IPS-15b (cell line): ENCODE results near the gene KCNJ16.

ENCODE experiments used
- H3K27me3 ChIP-seq: one replicate; pipeline ENCODE4 v1.6.1; 2013; ENCODE audit warnings: low read length; ENCODE audit not compliant: control insufficient read depth, insufficient read depth
- H3K36me3 ChIP-seq: one replicate; pipeline ENCODE4 v1.6.1; 2013; ENCODE audit warnings: low read length; ENCODE audit not compliant: control insufficient read depth, insufficient read depth
- H3K4me1 ChIP-seq: one replicate; pipeline ENCODE4 v1.6.1; 2013; ENCODE audit warnings: mild to moderate bottlenecking, low read length; ENCODE audit not compliant: control insufficient read depth, insufficient read depth
- H3K4me3 ChIP-seq: one replicate; pipeline ENCODE4 v1.5.1; 2013; ENCODE audit warnings: low read depth, low read length
- H3K9ac ChIP-seq: one replicate; pipeline ENCODE4 v1.6.1; 2013; ENCODE audit warnings: low read depth, mild to moderate bottlenecking, low read length
- H3K9me3 ChIP-seq: one replicate; pipeline ENCODE4 v1.6.1; 2013; ENCODE audit warnings: mild to moderate bottlenecking, low read length; ENCODE audit not compliant: control insufficient read depth, insufficient read depth

Gene KCNJ16

DNA sequence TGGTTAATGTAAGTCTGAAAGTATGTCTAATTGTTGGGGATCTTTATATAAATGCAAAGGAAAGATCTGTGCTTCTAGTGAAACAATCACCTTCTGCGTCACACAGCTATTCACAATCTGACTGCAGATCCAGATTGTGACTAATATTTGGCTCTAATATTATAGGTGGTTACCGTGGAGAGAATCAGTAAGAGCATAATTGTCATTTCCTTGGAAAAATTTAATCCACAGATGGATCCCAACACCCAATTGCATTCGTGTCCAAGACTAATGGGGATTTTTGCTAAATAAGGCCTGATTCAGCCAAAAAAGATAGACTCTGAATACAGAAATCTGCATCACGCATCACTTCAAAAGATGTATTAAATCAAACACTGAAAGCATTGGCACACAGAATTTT, 91.6 kb downstream of the KCNJ16 start:
- Histone ChIP-seq H3K36me3 (no peaks in the 10 kb centered on the region), H3K4me1 (peaks cover 6% of the 10 kb centered on the region), H3K9ac (no peak overlapping the region), H3K27me3 (peaks cover 31% of the 10 kb centered on the region), H3K4me3 (no peak overlapping the region), H3K9me3 (no peaks in the 10 kb centered on the region)

DNA sequence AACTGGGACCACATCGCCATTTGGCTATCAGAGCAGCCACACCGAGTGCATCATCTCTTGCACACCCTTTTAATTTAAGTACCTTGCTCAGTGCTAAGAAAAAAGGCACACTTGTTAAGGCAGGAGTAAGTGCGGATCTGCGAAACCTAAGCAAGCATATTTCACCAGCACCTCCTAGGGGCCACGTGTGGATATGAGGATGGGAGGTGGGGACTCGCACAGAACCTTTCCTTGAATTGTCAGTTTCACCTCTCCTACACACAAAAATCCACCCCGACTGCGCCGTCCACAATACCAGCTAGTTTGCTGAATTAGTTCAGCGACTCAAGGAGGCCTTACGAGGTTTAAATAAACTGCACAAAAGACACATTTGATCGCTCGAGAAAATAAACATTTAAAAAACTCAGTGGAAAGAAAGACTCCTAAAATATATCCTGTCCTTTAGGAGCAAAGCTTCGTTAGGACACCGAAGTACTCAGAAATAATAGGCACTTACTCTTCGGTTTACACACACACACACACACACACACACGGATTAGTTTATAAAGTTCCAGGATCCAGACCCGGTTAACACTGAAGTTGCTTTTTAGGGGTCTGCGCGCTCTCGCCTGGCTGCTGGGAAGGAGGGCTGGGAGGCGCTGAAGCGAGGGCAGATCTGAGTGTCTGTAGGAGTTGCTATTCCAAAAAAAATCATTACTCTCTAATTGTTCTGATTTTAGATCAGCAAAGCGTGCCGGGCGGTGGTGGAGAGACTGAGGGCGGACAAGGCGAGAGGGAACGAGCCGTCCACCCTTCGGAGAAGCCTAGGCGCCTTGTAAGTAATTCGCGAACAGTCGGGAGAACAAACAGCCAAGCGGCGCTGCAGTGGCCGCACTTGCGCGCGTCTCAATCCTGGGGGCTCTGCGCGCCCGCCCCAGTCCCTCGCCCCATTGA, 93.3 kb downstream of the KCNJ16 start:
- H3K9ac ChIP-seq: peak overlapping the region; percentile 5
- peaks cover 36% of the 10 kb centered on the region for H3K27me3 ChIP-seq
- peak overlapping the region; percentile 74 for H3K4me3 ChIP-seq
- no peaks in the 10 kb centered on the region for H3K9me3 ChIP-seq
- H3K36me3 ChIP-seq: no peaks in the 10 kb centered on the region
- H3K4me1 ChIP-seq: peaks cover 6% of the 10 kb centered on the region

DNA sequence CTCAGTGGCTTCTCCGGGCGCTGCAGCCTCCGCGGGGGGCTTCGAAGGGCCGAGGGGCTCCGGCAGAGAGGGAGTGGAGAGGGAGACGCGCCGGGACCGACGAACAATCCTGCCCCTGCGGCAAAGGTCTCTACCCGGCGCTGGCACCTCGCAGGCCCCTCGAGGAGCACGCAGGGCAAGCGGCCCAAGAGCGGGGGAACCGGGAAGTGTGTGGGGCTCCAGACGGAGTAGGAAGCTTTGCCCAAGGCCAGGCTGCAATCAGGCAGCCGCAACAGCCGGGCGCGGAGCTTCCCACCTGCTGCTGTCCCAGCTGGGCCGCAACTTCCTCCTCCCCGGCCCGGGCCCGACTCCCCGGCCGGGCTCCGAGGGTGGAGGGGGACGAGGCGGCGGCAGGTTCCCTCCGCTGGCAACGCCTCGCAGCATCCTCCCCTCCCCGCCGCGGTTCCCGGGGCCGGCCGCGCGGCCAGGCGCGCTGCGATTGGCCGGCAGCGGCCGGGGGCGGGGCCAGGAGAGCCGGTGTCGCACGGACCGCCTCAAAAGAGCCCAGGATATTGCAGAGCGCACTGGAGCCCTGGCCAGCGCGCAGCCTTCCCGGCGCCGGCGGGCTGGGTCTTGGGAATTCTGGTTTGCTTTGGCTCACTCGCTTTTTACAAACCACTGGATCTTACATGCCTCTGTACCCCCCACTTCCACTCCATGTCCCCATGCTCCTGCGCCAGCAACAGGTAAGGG, 94.1 kb downstream of the KCNJ16 start, which contains the start of gene KCNJ2:
Gene KCNJ2, plus strand, starts transcription at position 556 of the 732 bp plus-strand sequence. CDS start 5,508 bp downstream, outside the sequence.
- peaks cover 36% of the 10 kb centered on the region for H3K27me3 ChIP-seq
- H3K36me3 ChIP-seq: no peaks in the 10 kb centered on the region
- H3K9me3 ChIP-seq: no peaks in the 10 kb centered on the region
- peak within 1 kb of the TSS; percentile 5 for H3K9ac ChIP-seq
- peak within 1 kb of the TSS; percentile 76 for H3K4me3 ChIP-seq
- H3K4me1 ChIP-seq: peaks cover 6% of the 10 kb centered on the region

DNA sequence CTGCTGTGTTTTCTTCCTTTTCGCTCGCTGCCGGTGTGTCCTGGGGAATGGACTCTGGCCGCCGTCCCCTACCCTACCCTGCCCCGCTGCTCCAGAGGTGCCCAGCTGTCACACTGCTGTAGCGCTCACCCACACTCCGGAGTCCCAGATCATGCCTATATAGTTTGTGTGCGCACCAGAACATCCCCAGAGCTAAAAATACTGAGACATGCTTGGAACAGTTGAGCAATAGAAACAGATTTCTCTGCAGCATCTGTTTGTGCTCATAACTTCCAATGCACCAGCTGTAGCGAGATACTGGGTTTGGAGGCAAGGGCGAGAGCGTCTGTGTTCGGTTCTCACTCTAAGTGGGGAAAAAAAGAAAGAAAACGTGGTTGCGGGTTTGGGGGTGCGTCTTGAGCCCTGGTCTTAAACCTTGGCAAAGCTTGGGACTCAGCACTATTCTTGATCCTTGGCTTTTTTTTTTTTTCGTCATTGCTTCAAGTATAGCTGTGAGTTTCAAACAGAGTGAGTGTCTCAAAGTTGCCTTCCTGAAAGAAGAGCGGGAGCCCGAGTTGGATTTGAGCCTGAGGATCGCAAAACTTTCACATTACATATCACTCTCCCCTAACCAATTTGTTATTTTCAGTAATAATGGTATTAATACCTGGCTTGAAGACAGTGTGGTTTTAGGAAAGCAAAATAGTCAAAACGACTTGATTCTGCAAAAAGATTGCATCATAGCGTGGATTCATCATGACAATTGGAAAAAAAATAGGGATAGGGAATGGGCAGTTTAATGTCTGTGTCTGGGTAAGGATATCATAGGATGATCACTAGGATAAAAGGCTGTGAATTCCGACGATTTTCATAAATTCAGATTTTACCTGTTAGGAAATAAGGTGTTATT, 94.9 kb downstream of the KCNJ16 start:
- H3K27me3 ChIP-seq: peaks cover 36% of the 10 kb centered on the region
- no peaks in the 10 kb centered on the region for H3K36me3 ChIP-seq
- H3K9me3 ChIP-seq: no peaks in the 10 kb centered on the region
- no peak overlapping the region for H3K9ac ChIP-seq
- H3K4me1 ChIP-seq: peaks cover 6% of the 10 kb centered on the region
- peak overlapping the region; percentile 76 for H3K4me3 ChIP-seq

DNA sequence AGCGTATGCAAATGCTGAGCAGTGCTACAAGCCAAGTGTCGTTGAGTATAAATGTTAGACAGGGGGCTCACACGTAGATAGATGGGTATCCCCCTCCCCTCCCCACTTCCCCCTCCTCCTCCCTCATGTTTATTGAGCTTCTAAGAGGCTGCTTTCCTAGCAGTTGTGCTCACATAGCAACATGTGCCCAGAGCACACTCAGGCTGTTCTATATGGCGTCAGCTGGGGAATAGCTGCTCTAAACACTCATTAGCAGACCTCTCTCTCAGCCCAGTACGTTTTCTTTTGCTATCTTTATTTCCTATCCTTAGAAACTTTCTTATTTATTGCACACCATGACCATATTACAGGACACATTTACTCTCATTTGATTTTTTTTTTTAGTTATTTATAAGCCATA, 96.1 kb downstream of the KCNJ16 start:
- Histone ChIP-seq H3K9ac (no peak overlapping the region), H3K9me3 (no peaks in the 10 kb centered on the region), H3K4me1 (peaks cover 6% of the 10 kb centered on the region), H3K36me3 (no peaks in the 10 kb centered on the region), H3K4me3 (no peak overlapping the region), H3K27me3 (peaks cover 36% of the 10 kb centered on the region)

DNA sequence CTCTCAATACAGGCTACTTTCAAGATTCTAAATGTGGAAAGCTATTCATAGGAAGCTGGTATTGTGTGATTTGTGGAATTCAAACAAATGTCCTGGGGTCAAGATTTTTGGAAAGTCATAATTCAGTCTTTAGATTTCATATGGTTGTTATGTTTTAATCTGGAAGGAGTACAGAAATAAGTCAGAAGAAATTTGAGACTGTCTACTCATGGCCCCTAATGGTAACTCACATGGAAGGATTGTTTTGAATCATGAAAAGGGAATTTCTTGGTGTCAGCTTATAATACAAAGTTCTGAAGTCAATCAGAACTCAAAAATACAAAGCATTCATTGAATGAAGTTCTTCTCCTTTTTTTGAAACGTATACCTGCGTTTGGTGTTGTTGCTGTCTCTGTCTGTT, 97.4 kb downstream of the KCNJ16 start:
- Histone ChIP-seq H3K36me3 (no peaks in the 10 kb centered on the region), H3K9me3 (no peaks in the 10 kb centered on the region), H3K9ac (no peak overlapping the region), H3K27me3 (peaks cover 32% of the 10 kb centered on the region), H3K4me1 (peaks cover 2% of the 10 kb centered on the region), H3K4me3 (no peak overlapping the region)

DNA sequence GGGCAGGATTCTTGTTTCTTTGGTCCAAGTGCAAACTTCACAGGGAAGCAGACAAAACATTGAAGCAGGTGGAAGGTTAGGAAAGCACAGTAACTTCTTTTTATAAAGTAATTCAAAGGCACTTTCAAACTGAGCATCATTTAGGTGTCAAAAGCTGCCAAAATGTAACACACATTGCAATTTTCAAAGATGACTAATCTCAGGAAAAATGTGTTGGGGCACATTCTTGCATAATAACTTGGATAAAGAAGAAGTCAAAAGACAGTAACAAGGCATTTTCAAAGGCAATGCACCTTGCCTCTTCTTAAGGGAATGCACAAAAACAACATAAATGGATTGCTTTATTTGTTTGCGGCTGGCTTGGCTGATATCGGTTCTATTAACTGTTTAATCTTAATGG, 97.9 kb downstream of the KCNJ16 start:
- peaks cover 28% of the 10 kb centered on the region for H3K27me3 ChIP-seq
- H3K9ac ChIP-seq: no peak overlapping the region
- no peak overlapping the region for H3K4me3 ChIP-seq
- no peaks in the 10 kb centered on the region for H3K36me3 ChIP-seq
- no peaks in the 10 kb centered on the region for H3K9me3 ChIP-seq
- H3K4me1 ChIP-seq: peaks cover 2% of the 10 kb centered on the region

DNA sequence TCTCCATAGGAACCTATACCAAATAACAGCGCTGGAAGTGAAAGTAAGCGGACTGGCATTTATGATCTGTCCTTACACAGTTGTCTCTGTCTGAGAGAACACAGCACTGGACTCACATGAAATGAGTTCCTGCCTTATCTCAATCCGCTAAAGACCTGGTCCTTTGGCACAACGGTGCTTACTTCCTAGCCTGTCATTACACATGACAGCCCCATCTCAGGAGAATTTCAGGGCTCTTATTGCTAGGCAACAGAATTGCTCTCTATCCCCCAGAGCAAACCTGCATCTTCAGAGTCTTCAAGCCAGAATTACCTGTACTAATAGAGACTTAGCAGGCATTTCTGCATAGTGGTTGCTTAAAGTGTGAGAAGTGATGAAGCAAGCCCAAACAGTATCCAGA, 98.7 kb downstream of the KCNJ16 start:
- no peaks in the 10 kb centered on the region for H3K36me3 ChIP-seq
- H3K4me1 ChIP-seq: peaks cover 2% of the 10 kb centered on the region
- H3K9me3 ChIP-seq: no peaks in the 10 kb centered on the region
- H3K27me3 ChIP-seq: peaks cover 21% of the 10 kb centered on the region
- no peak overlapping the region for H3K9ac ChIP-seq
- no peak overlapping the region for H3K4me3 ChIP-seq

DNA sequence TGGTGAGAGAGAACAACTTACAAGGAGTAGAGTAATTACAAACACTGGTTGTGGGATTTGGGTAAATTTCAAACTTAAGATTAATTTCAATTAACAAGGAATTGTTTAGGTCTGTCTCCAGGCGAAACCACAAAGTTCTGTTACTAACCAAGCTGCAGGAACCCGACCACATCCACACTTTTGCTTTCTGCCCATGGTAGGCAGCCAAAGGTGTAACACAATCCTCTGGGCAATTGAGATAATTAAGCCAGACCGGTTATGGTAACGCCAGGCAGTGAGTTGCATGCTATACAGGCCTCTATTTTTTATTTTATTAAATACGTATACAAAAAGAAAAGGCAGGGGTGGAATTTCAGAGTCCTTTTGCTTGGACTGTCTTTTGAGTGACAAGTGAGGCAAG, 106.4 kb downstream of the KCNJ16 start:
- H3K9ac ChIP-seq: no peak overlapping the region
- no peaks in the 10 kb centered on the region for H3K4me1 ChIP-seq
- no peaks in the 10 kb centered on the region for H3K36me3 ChIP-seq
- H3K27me3 ChIP-seq: no peaks in the 10 kb centered on the region
- no peaks in the 10 kb centered on the region for H3K9me3 ChIP-seq
- no peak overlapping the region for H3K4me3 ChIP-seq

DNA sequence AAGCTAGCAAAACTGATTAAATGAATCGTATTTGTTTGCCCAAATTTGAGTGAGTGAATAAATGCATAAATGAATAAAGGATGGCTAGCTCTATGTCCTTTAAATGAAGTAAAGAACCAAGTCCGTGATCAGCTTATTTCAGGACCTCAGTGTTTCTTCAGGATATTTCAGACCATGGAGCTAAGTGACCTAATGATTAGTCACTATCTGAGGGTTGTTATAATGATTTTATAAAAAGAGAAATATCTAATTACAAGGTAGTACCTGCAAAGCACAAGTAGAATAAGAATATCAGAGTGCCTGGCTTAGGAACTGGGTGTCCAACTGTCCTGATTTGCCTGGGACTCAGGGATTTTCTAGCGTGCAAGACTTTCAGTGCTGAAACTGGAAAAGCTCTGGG, 106.8 kb downstream of the KCNJ16 start:
- H3K9me3 ChIP-seq: no peaks in the 10 kb centered on the region
- H3K36me3 ChIP-seq: no peaks in the 10 kb centered on the region
- H3K9ac ChIP-seq: no peak overlapping the region
- H3K4me1 ChIP-seq: no peaks in the 10 kb centered on the region
- H3K27me3 ChIP-seq: no peaks in the 10 kb centered on the region
- H3K4me3 ChIP-seq: no peak overlapping the region

DNA sequence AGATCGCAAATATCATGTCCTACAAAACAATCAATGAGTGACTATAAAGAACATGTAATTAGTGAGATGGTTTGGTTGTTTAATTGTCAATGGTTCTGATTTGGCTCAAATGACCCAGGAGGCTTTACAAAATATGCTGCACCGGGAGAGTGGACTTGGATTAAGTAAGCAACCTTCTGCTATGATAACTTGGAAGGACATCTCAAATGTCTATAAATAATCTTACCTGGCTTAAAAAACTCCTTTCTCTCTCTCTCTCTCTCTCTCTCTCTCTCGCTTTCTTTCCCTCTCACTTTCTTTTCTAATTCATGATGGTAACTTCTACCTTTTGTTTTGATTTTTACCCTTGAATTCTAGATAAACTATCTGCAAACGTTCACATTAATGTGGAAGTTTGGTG, 108.5 kb downstream of the KCNJ16 start:
- Histone ChIP-seq H3K9me3 (no peaks in the 10 kb centered on the region), H3K9ac (no peak overlapping the region), H3K4me1 (no peaks in the 10 kb centered on the region), H3K27me3 (no peaks in the 10 kb centered on the region), H3K4me3 (no peak overlapping the region), H3K36me3 (no peaks in the 10 kb centered on the region)
